ENCODE results near the gene EVC2. TPM values are rescaled to one million over a fixed set of nuclear protein-coding genes. Genes with fewer than 3 reads are reported as not detected.

The EVC2 gene
- polyA plus RNA-seq, 12 donors: 3.6 to 8.0 (median 4.5) TPM; not detected in 1

Other genes starting within 250 kb of the EVC2 start
- 10 to 100 TPM in 11 of 12 donors, not detected in 1; 13.6 to 33.9 (median 17.1) TPM for gene EVC, start 2.6 kb upstream of the EVC2 start, polyA plus RNA-seq (ENCODE audit: insufficient read length in 12 of 12)
- 10 to 100 TPM in 11 of 12 donors, not detected in 1; 15.2 to 47.1 (median 24.1) TPM for gene CRMP1, start 184.5 kb upstream of the EVC2 start, polyA plus RNA-seq (ENCODE audit: insufficient read length in 12 of 12)

All from muscle of arm (tissue), 12 donors.